ENCODE results near the gene MAGI2. TPM values are rescaled to one million over a fixed set of nuclear protein-coding genes. Genes with fewer than 3 reads are reported as not detected.

MAGI2 gene
- total RNA-seq, 2 experiments from 2014 or later = 0.03 to 0.17 TPM

- no peak for TF ChIP-seq CTCF (conservative IDR thresholded peaks at IDR 0.05; ENCODE audit: low read length)
- no peak for TF ChIP-seq EZH2phosphoT487 (IDR thresholded peaks at IDR 0.05; ENCODE audit: borderline replicate concordance, low read depth, low read length)
- H3K27ac ChIP-seq (ENCODE audit: low read depth, low read length, poor library complexity, severe bottlenecking) = no peak overlapping the region
- no peak overlapping the region for H3K4me2 ChIP-seq (ENCODE audit: low read length)
- no peaks in the 10 kb centered on the region for H4K20me1 ChIP-seq (ENCODE audit: insufficient read depth, low read length)
- BruUV-seq (replicated peaks) = no TSS peak
- no peaks in the 10 kb centered on the region for H3K9me3 ChIP-seq (ENCODE audit: low read length)
- no peak overlapping the region for H2AFZ ChIP-seq (ENCODE audit: low read length)
- no peak for DNase-seq (ENCODE audit: low spot score)
- intact Hi-C loops (cut with micrococcal nuclease; ENCODE audit: unreplicated experiment) = no loop called here
- no peak overlapping the region for H3K4me3 ChIP-seq (ENCODE audit: low read depth, low read length, poor library complexity, severe bottlenecking)
- no peaks in the 10 kb centered on the region for H3K36me3 ChIP-seq (ENCODE audit: insufficient read depth, low read length)
- ChIA-PET POLR2A (interaction anchor here (0.5 kb wide), 1 partner anchor 16 kb away, joined by 3 read pairs; no protein-coding TSS in a partner anchor), CTCF (ENCODE audit: unreplicated experiment) (no interaction called here)
- no peaks in the 10 kb centered on the region for H3K79me2 ChIP-seq (ENCODE audit: insufficient read depth, low read depth, low read length)
- H3K4me1 ChIP-seq (ENCODE audit: insufficient read depth, low read length, poor library complexity, severe bottlenecking) = no peaks in the 10 kb centered on the region
- H3K9me2 ChIP-seq (ENCODE audit: insufficient read depth, low read length) = no peaks in the 10 kb centered on the region
Observed at GRCh38 chr7:78542981-78543380, 910.5 kb downstream of the MAGI2 start.

- TF ChIP-seq CTCF (conservative IDR thresholded peaks at IDR 0.05; ENCODE audit: low read length) (no peak), EZH2phosphoT487 (IDR thresholded peaks at IDR 0.05; ENCODE audit: borderline replicate concordance, low read depth, low read length) (no peak)
- Histone ChIP-seq H3K27ac (ENCODE audit: low read depth, low read length, poor library complexity, severe bottlenecking) (no peak overlapping the region), H3K9me3 (ENCODE audit: low read length) (no peaks in the 10 kb centered on the region), H3K9me2 (ENCODE audit: insufficient read depth, low read length) (no peaks in the 10 kb centered on the region), H3K79me2 (ENCODE audit: insufficient read depth, low read depth, low read length) (no peaks in the 10 kb centered on the region), H3K4me3 (ENCODE audit: low read depth, low read length, poor library complexity, severe bottlenecking) (no peak overlapping the region), H3K4me1 (ENCODE audit: insufficient read depth, low read length, poor library complexity, severe bottlenecking) (no peaks in the 10 kb centered on the region), H2AFZ (ENCODE audit: low read length) (no peak overlapping the region), H4K20me1 (ENCODE audit: insufficient read depth, low read length) (no peaks in the 10 kb centered on the region), H3K4me2 (ENCODE audit: low read length) (no peak overlapping the region), H3K36me3 (ENCODE audit: insufficient read depth, low read length) (no peaks in the 10 kb centered on the region)
- no TSS peak for BruUV-seq (replicated peaks)
- DNase-seq (ENCODE audit: low spot score) = no peak
- CTCF ChIA-PET (ENCODE audit: unreplicated experiment) = no interaction called here
- intact Hi-C loops (cut with micrococcal nuclease; ENCODE audit: unreplicated experiment) = no loop called here
- POLR2A ChIA-PET = interaction anchor here (0.5 to 0.6 kb wide), 2 partner anchors 16 to 42 kb away, joined by 3 read pairs; no protein-coding TSS in a partner anchor
Observed at GRCh38 chr7:78542541-78542940, 910.9 kb downstream of the MAGI2 start.

DNA sequence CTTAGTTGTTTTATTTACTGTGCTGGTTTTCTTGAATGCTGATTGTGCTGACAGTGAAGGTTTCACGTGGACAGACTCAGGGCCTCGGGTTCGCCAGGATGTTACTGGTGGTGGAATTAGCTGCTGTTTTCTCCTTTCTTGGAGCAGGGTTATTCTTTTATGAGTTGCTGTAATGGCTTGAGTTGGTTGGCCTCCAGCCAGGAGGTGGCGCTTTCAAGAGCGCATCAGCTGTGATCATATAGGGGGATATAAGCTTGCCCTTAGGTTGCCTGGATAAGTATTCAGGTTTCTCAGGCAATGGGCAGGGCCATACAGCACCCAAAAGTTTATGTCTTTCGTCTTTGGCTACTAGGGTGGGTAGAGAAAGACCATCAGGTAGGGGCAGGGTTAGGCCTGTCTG is 913.6 kb downstream of the MAGI2 start:
- H3K4me2 ChIP-seq (ENCODE audit: low read length) = no peak overlapping the region
- no peaks in the 10 kb centered on the region for H3K36me3 ChIP-seq (ENCODE audit: insufficient read depth, low read length)
- H3K27ac ChIP-seq (ENCODE audit: low read depth, low read length, poor library complexity, severe bottlenecking) = no peak overlapping the region
- DNase-seq (ENCODE audit: low spot score) = no peak
- intact Hi-C loops (cut with micrococcal nuclease; ENCODE audit: unreplicated experiment) = no loop called here
- no peak overlapping the region for H2AFZ ChIP-seq (ENCODE audit: low read length)
- TF ChIP-seq EZH2phosphoT487 (IDR thresholded peaks at IDR 0.05; ENCODE audit: borderline replicate concordance, low read depth, low read length) = no peak
- peak; percentile 32; the same call in 1 of the 2 replicates for TF ChIP-seq CTCF (conservative IDR thresholded peaks at IDR 0.05; ENCODE audit: low read length)
- no TSS peak for BruUV-seq (replicated peaks)
- ChIA-PET CTCF (ENCODE audit: unreplicated experiment) (no interaction called here), POLR2A (no interaction called here)
- no peaks in the 10 kb centered on the region for H3K4me1 ChIP-seq (ENCODE audit: insufficient read depth, low read length, poor library complexity, severe bottlenecking)
- H4K20me1 ChIP-seq (ENCODE audit: insufficient read depth, low read length) = no peaks in the 10 kb centered on the region
- H3K9me3 ChIP-seq (ENCODE audit: low read length) = no peaks in the 10 kb centered on the region
- H3K4me3 ChIP-seq (ENCODE audit: low read depth, low read length, poor library complexity, severe bottlenecking) = no peak overlapping the region
- no peaks in the 10 kb centered on the region for H3K79me2 ChIP-seq (ENCODE audit: insufficient read depth, low read depth, low read length)
- H3K9me2 ChIP-seq (ENCODE audit: insufficient read depth, low read length) = no peaks in the 10 kb centered on the region
